ENCODE data around the gene AUP1.

GRCh38 chr2:74569686-74570085 lies 40.2 kb upstream of the AUP1 start:
- TF ChIP-seq, protein P1, sequence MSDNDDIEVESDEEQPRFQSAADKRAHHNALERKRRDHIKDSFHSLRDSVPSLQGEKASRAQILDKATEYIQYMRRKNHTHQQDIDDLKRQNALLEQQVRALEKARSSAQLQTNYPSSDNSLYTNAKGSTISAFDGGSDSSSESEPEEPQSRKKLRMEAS (IDR thresholded peaks at IDR 0.05; ENCODE audit: insufficient read depth, insufficient read length), result no peak
- TF ChIP-seq MYC (IDR thresholded peaks at IDR 0.05; ENCODE audit: low read depth, low read length), result no peak
- TF ChIP-seq, protein P2, sequence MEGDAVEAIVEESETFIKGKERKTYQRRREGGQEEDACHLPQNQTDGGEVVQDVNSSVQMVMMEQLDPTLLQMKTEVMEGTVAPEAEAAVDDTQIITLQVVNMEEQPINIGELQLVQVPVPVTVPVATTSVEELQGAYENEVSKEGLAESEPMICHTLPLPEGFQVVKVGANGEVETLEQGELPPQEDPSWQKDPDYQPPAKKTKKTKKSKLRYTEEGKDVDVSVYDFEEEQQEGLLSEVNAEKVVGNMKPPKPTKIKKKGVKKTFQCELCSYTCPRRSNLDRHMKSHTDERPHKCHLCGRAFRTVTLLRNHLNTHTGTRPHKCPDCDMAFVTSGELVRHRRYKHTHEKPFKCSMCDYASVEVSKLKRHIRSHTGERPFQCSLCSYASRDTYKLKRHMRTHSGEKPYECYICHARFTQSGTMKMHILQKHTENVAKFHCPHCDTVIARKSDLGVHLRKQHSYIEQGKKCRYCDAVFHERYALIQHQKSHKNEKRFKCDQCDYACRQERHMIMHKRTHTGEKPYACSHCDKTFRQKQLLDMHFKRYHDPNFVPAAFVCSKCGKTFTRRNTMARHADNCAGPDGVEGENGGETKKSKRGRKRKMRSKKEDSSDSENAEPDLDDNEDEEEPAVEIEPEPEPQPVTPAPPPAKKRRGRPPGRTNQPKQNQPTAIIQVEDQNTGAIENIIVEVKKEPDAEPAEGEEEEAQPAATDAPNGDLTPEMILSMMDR (IDR thresholded peaks at IDR 0.05; ENCODE audit: extremely low read depth in 1 of 2, insufficient read depth in 1 of 2, low read depth in 1 of 2, low read length in 2 of 2), result no peak
- TF ChIP-seq POLR2A (IDR thresholded peaks at IDR 0.05; ENCODE audit: low read depth, low read length), result no peak

Measured in endothelial cell of umbilical vein (primary cell).